Measurements from ENCODE around the gene HLA-F. TPM values are rescaled to one million over a fixed set of nuclear protein-coding genes. Genes with fewer than 3 reads are reported as not detected.

The HLA-F gene
- total RNA-seq, 1 donor from 2014 or later, result 176 TPM

- Histone ChIP-seq H3K4me3 (no peak overlapping the region), H3K27ac (no peak overlapping the region), H3K9me3 (no peaks in the 10 kb centered on the region), H3K27me3 (ENCODE audit: low read depth) (no peaks in the 10 kb centered on the region), H3K4me1 (peaks cover 11% of the 10 kb centered on the region), H3K36me3 (no peaks in the 10 kb centered on the region)
- no peak for TF ChIP-seq CTCF (IDR thresholded peaks at IDR 0.05)
- intact Hi-C loops (cut with DNase I), result loop anchor here (10.0 kb wide), 1 partner anchor 55 kb away; no protein-coding TSS in a partner anchor
- no peak for ATAC-seq
- no peak for DNase-seq
Observed at GRCh38 chr6:29759457-29759856, 36.2 kb downstream of the HLA-F start.

GRCh38 chr6:29760328-29760727 is 37.1 kb downstream of the HLA-F start:
- intact Hi-C loops (cut with DNase I), result no loop called here
- Histone ChIP-seq H3K27me3 (ENCODE audit: low read depth) (no peaks in the 10 kb centered on the region), H3K9me3 (no peaks in the 10 kb centered on the region), H3K36me3 (no peaks in the 10 kb centered on the region), H3K27ac (no peak overlapping the region), H3K4me3 (no peak overlapping the region), H3K4me1 (peaks cover 19% of the 10 kb centered on the region)
- ATAC-seq (no peak), DNase-seq (no peak)
- TF ChIP-seq CTCF (IDR thresholded peaks at IDR 0.05), result no peak

DNA sequence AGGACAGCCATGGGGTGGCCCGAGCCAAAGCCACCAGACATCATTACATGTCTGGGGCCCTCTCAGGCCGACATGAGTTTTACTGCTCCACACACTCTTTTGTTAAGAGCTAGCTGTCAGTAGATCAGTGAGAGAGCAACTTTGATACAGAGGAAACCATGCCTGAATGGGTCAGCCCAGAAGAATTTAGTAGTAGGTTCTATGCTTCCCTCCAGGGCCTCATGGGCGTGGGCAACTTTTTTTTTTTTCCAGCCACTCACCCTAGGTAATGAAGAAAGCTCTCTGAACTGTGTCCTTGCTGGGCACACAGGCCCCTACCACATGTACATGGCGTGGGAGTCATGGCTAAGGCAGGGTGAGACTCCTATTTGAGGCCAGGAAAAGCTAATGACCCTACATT is 38.8 kb downstream of the HLA-F start:
- no peaks in the 10 kb centered on the region for H3K9me3 ChIP-seq
- H3K36me3 ChIP-seq, result no peaks in the 10 kb centered on the region
- H3K27me3 ChIP-seq (ENCODE audit: low read depth), result no peaks in the 10 kb centered on the region
- DNase-seq (no peak), ATAC-seq (no peak)
- intact Hi-C loops (cut with DNase I), result no loop called here
- H3K4me1 ChIP-seq, result peaks cover 19% of the 10 kb centered on the region
- H3K4me3 ChIP-seq, result no peak overlapping the region
- TF ChIP-seq CTCF (IDR thresholded peaks at IDR 0.05), result no peak
- H3K27ac ChIP-seq, result no peak overlapping the region

GRCh38 chr6:29762781-29763214 is 39.6 kb downstream of the HLA-F start:
- H3K9me3 ChIP-seq, result no peaks in the 10 kb centered on the region
- H3K27ac ChIP-seq, result no peak overlapping the region
- H3K36me3 ChIP-seq, result no peaks in the 10 kb centered on the region
- peaks cover 19% of the 10 kb centered on the region for H3K4me1 ChIP-seq
- H3K27me3 ChIP-seq (ENCODE audit: low read depth), result no peaks in the 10 kb centered on the region
- ATAC-seq, result peak; percentile 59 to 66
- no peak for DNase-seq
- no peak overlapping the region for H3K4me3 ChIP-seq
- intact Hi-C loops (cut with DNase I), result no loop called here
- TF ChIP-seq CTCF (IDR thresholded peaks at IDR 0.05), result no peak

GRCh38 chr6:29763491-29764289 is 40.5 kb downstream of the HLA-F start:
- TF ChIP-seq CTCF (IDR thresholded peaks at IDR 0.05), result no peak
- peak; percentile 9 to 21 for ATAC-seq
- no peaks in the 10 kb centered on the region for H3K9me3 ChIP-seq
- no peak for DNase-seq
- no peak overlapping the region for H3K4me3 ChIP-seq
- H3K27ac ChIP-seq, result no peak overlapping the region
- peaks cover 19% of the 10 kb centered on the region for H3K4me1 ChIP-seq
- no peaks in the 10 kb centered on the region for H3K36me3 ChIP-seq
- H3K27me3 ChIP-seq (ENCODE audit: low read depth), result no peaks in the 10 kb centered on the region
- intact Hi-C loops (cut with DNase I), result no loop called here
